Hepatocyte (in vitro differentiated cells): ENCODE data around the gene KCNQ5. TPM values are rescaled to one million over a fixed set of nuclear protein-coding genes. Genes with fewer than 3 reads are reported as not detected.

ENCODE experiments used
- DNase-seq: peaks from one replicate; pipeline ENCODE4 v3.0.0-alpha.2; 2016; ENCODE audit warnings: low spot score
- H2AFZ ChIP-seq: fragments of 200-600 bp; sonication (generic); 2 replicates; pipeline ENCODE4 v1.6.0; 2016; ENCODE audit warnings: antibody characterized with exemption, mild to moderate bottlenecking
- H3K27ac ChIP-seq: fragments of 200-600 bp; sonication (generic); 2 replicates; pipeline ENCODE4 v1.5.1; 2016; ENCODE audit warnings: mild to moderate bottlenecking
- H3K27me3 ChIP-seq: fragments of 200-600 bp; sonication (generic); 2 replicates; pipeline ENCODE4 v1.6.1; 2016
- H3K36me3 ChIP-seq: fragments of 200-600 bp; sonication (generic); replicated peaks from 2 replicates; pipeline ENCODE4 v1.5.1; 2016; ENCODE audit warnings: low read depth; ENCODE audit not compliant: insufficient read depth
- H3K4me1 ChIP-seq: fragments of 200-600 bp; sonication (generic); 2 replicates; pipeline ENCODE4 v1.5.1; 2016; ENCODE audit warnings: mild to moderate bottlenecking, moderate library complexity; ENCODE audit not compliant: insufficient read depth
- H3K4me2 ChIP-seq: fragments of 200-600 bp; sonication (generic); 2 replicates; pipeline ENCODE4 v1.6.0; 2016
- H3K4me3 ChIP-seq: fragments of 200-600 bp; sonication (generic); 2 replicates; pipeline ENCODE4 v1.5.1; 2016; ENCODE audit warnings: mild to moderate bottlenecking
- H3K79me2 ChIP-seq: fragments of 200-600 bp; sonication (generic); 2 replicates; pipeline ENCODE4 v1.6.0; 2017; ENCODE audit warnings: mild to moderate bottlenecking
- H3K9me2 ChIP-seq: fragments of 200-600 bp; sonication (generic); replicated peaks from 2 replicates; pipeline ENCODE4 v1.6.0; 2017; ENCODE audit warnings: mild to moderate bottlenecking; ENCODE audit not compliant: insufficient read depth
- H3K9me3 ChIP-seq: fragments of 200-600 bp; sonication (generic); 2 replicates; pipeline ENCODE4 v1.5.1; 2016; ENCODE audit warnings: low read depth, mild to moderate bottlenecking
- H4K20me1 ChIP-seq: fragments of 200-600 bp; sonication (generic); 2 replicates; pipeline ENCODE4 v1.6.0; 2016; ENCODE audit warnings: mild to moderate bottlenecking; ENCODE audit not compliant: insufficient read depth, poor library complexity, severe bottlenecking
- CTCF ChIP-seq: fragments of 200-600 bp; sonication (generic); IDR thresholded peaks from 2 replicates; pipeline ENCODE4 v1.5.1; 2016; ENCODE audit warnings: antibody characterized with exemption, mild to moderate bottlenecking; ENCODE audit not compliant: poor library complexity
- EZH2 ChIP-seq: fragments of 200-600 bp; sonication (generic); IDR thresholded peaks from 2 replicates; pipeline ENCODE4 v1.6.1; 2016; ENCODE audit warnings: antibody characterized with exemption, mild to moderate bottlenecking, borderline replicate concordance
- EZH2phosphoT487 ChIP-seq: fragments of 200-600 bp; sonication (generic); IDR thresholded peaks from one replicate; pipeline ENCODE4 v1.6.1; 2018; ENCODE audit warnings: antibody characterized with exemption, mild to moderate bottlenecking, low read depth, moderate library complexity; ENCODE audit not compliant: unreplicated experiment, severe bottlenecking
- WGBS: methylation state at CpG from one replicate; pipeline ENCODE4 v1.1.6; 2016; ENCODE audit warnings: low lambda C conversion rate; ENCODE audit errors: missing lambda C conversion rate; 5-methylcytosine and 5-hydroxymethylcytosine counted together
- polyA plus RNA-seq: library from polyadenylated mRNA; unstranded; fragments of >200 nt; fragmentation: Nextera tagmentation; extraction: Ambion mirVana; gene quantifications from 2 replicates; pipeline ENCODE4 v1.2.1, GENCODE V29; 2016
- total RNA-seq: library from RNA; depleted of rRNA; stranded (reverse); fragments of >200 nt; gene quantifications from 2 replicates; pipeline ENCODE4 v1.2.3, GENCODE V29; 2014

The KCNQ5 gene
- total and polyA plus RNA-seq, 2 experiments from 2014 or later: 1.6 to 2.0 TPM

GRCh38 chr6:72770959-72771358 is 149.1 kb downstream of the KCNQ5 start:
- WGBS: 74% methylated on average over 3 of the region's 3 CpGs
- Histone ChIP-seq H3K79me2 (no peaks in the 10 kb centered on the region), H2AFZ (no peak overlapping the region), H3K27me3 (no peaks in the 10 kb centered on the region), H3K4me2 (no peak overlapping the region), H3K4me3 (no peak overlapping the region), H3K9me2 (no peaks in the 10 kb centered on the region), H3K27ac (no peak overlapping the region), H3K9me3 (no peaks in the 10 kb centered on the region), H3K4me1 (no peaks in the 10 kb centered on the region), H3K36me3 (no peaks in the 10 kb centered on the region), H4K20me1 (no peaks in the 10 kb centered on the region)
- no peak for DNase-seq
- no peak for TF ChIP-seq EZH2
- TF ChIP-seq EZH2phosphoT487: no peak
- no peak for TF ChIP-seq CTCF

- 82% methylated on average over 1 of the region's 1 CpG for WGBS
- Histone ChIP-seq H3K4me3 (no peak overlapping the region), H2AFZ (no peak overlapping the region), H3K36me3 (no peaks in the 10 kb centered on the region), H3K4me2 (no peak overlapping the region), H3K9me3 (no peaks in the 10 kb centered on the region), H3K79me2 (no peaks in the 10 kb centered on the region), H3K4me1 (no peaks in the 10 kb centered on the region), H4K20me1 (no peaks in the 10 kb centered on the region), H3K9me2 (no peaks in the 10 kb centered on the region), H3K27ac (no peak overlapping the region), H3K27me3 (no peaks in the 10 kb centered on the region)
- TF ChIP-seq EZH2phosphoT487 (no peak), EZH2 (no peak), CTCF (no peak)
- DNase-seq: no peak
Measured at GRCh38 chr6:72776456-72776855, 154.6 kb downstream of the KCNQ5 start.

- no peak overlapping the region for H3K4me2 ChIP-seq
- no peak overlapping the region for H2AFZ ChIP-seq
- no peaks in the 10 kb centered on the region for H3K9me2 ChIP-seq
- no peaks in the 10 kb centered on the region for H3K36me3 ChIP-seq
- no peaks in the 10 kb centered on the region for H3K9me3 ChIP-seq
- no peaks in the 10 kb centered on the region for H3K79me2 ChIP-seq
- H3K27me3 ChIP-seq: no peaks in the 10 kb centered on the region
- no peaks in the 10 kb centered on the region for H4K20me1 ChIP-seq
- H3K4me1 ChIP-seq: peaks cover 4% of the 10 kb centered on the region
- no peak for TF ChIP-seq EZH2phosphoT487
- no peak for TF ChIP-seq CTCF
- TF ChIP-seq EZH2: no peak
- no peak for DNase-seq
- H3K27ac ChIP-seq: no peak overlapping the region
- H3K4me3 ChIP-seq: no peak overlapping the region
Measured at GRCh38 chr6:72781624-72782023, 159.8 kb downstream of the KCNQ5 start.

- Histone ChIP-seq H3K36me3 (no peaks in the 10 kb centered on the region), H3K4me3 (no peak overlapping the region), H3K9me2 (no peaks in the 10 kb centered on the region), H3K27me3 (no peaks in the 10 kb centered on the region), H3K79me2 (no peaks in the 10 kb centered on the region), H3K4me1 (peaks cover 4% of the 10 kb centered on the region), H2AFZ (no peak overlapping the region), H3K27ac (peak overlapping the region; percentile 39), H4K20me1 (no peaks in the 10 kb centered on the region), H3K4me2 (no peak overlapping the region), H3K9me3 (no peaks in the 10 kb centered on the region)
- no peak for DNase-seq
- TF ChIP-seq CTCF: no peak
- WGBS: 98% methylated on average over 2 of the region's 2 CpGs
Measured at GRCh38 chr6:72783035-72783434, 161.2 kb downstream of the KCNQ5 start.
